Thyroid gland (tissue), 4 donors: ENCODE data around the gene RPTOR.

Source experiments
- POLR2A ChIP-seq, 2 donors: fragments of 450-650 bp; IDR thresholded peaks; one replicate each; pipeline ENCODE4 v1.6.1; 2017; ENCODE audit warnings: antibody characterized with exemption in 2 of 2, mild to moderate bottlenecking in 2 of 2, moderate library complexity in 1 of 2
- TF ChIP-seq, protein P1 (sequence below), 6 experiments: fragments of 200-600 bp in 3 of 6; fragments of 450-650 bp in 3 of 6; sonication (generic) in 3 of 6; IDR thresholded peaks; one replicate each; pipeline ENCODE4 v1.5.1; 2016 to 2019; ENCODE audit warnings: antibody characterized with exemption in 6 of 6, mild to moderate bottlenecking in 2 of 6, inconsistent platforms in 1 of 6, moderate library complexity in 1 of 6

DNA sequence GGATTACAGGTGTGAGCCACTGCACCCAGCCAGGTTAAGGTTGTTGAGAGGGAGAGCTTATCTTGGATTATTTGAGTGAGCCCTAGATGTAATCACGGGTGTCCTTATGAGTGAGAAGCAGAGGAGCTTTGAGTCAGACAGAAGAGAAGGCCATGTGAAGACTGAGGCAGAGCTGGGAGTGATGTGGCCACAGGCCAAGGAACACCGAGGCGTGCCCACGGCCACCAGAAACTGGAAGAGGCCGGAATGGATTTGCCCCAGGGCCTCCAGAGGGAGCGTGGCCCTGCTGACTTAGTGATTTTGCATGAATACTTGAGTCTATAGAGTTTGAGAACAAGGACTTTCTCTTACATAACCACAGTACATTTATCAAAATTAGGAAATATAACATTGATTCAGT is 137.7 kb downstream of the RPTOR start:
- TF ChIP-seq, protein P1, sequence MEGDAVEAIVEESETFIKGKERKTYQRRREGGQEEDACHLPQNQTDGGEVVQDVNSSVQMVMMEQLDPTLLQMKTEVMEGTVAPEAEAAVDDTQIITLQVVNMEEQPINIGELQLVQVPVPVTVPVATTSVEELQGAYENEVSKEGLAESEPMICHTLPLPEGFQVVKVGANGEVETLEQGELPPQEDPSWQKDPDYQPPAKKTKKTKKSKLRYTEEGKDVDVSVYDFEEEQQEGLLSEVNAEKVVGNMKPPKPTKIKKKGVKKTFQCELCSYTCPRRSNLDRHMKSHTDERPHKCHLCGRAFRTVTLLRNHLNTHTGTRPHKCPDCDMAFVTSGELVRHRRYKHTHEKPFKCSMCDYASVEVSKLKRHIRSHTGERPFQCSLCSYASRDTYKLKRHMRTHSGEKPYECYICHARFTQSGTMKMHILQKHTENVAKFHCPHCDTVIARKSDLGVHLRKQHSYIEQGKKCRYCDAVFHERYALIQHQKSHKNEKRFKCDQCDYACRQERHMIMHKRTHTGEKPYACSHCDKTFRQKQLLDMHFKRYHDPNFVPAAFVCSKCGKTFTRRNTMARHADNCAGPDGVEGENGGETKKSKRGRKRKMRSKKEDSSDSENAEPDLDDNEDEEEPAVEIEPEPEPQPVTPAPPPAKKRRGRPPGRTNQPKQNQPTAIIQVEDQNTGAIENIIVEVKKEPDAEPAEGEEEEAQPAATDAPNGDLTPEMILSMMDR (IDR thresholded peaks at IDR 0.05) = no peak
- TF ChIP-seq POLR2A (IDR thresholded peaks at IDR 0.05) = no peak
